Activated CD8-positive, alpha-beta memory T cell treated with anti-CD3 and anti-CD28 coated beads, Interleukin-2, amount 50 U/mL, for 1 hour (primary cell): ENCODE data around the gene ZNF366.

ENCODE experiments used
- DNase-seq: peaks from one replicate; pipeline ENCODE4 v3.0.0-alpha.2; 2020; ENCODE audit errors: extremely low read depth

ZNF366 gene

GRCh38 chr5:72465601-72466563 is 41.3 kb downstream of the ZNF366 start:
- no peak for DNase-seq

DNA sequence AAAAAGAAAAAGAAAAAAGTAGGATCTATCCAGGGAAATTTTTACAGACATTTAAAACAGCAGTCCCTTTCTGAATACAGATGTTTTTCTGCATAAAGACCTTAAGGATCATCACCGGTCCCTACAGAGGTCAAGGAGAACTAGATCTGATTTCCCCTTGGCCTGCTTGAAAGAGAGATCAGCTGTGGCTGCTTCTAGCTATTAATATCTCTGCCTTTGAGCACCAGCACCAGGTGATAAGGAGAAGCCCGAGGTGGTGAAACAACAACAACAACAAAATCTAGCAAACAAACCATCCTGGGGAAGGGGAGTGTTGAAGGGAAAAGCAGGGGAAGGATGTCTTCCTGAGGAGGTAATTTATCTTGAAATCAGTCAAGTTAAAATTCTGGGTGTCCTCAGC is 42.1 kb downstream of the ZNF366 start:
- DNase-seq, result no peak

GRCh38 chr5:72464071-72464470 is 43.1 kb downstream of the ZNF366 start:
- no peak for DNase-seq

- no peak for DNase-seq
Observed at GRCh38 chr5:72463449-72464052, 43.7 kb downstream of the ZNF366 start.

- no peak for DNase-seq
Observed at GRCh38 chr5:72460413-72460812, 46.8 kb downstream of the ZNF366 start.

DNA sequence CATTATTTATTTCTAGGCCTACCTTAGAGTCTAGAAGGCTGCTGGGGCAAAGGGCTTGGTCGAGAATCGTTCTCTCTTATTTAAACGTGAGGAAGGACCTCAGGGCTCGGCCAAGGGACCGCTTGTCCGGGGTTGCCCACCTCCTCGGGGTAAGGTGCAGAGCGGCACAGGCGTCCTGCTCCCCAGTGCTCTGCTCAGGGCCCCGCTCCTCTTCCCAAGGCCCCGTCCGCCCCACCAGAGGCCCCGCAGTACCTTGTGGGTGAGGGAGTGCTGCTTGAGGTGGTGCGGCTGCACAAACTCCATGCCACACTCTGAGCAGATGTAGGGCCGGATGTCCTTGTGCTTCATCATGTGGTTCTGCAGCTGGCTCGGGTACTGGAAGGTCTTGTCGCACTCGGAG is 47.3 kb downstream of the ZNF366 start:
- DNase-seq, result no peak

GRCh38 chr5:72459089-72459661 is 48.0 kb downstream of the ZNF366 start:
- no peak for DNase-seq

DNA sequence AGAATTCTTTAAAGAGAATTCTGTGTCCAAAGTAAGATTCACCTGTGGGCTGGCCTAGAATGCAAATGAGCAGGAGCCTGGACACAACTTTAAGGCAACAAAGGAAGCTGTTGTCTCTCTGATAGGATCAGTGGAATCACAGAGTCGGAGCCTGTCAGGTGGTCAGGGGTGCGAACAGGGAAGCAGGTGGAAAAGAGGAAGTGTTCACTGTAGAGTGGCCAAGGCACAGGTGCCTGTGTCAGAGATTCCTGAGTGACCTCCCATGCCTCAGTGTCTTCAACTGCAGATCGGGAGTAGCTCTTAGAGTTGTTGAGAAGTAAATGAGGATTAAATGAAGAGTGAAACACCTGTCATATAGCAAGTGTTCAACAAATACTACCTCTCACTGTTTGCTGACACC is 48.8 kb downstream of the ZNF366 start:
- DNase-seq, result no peak

DNA sequence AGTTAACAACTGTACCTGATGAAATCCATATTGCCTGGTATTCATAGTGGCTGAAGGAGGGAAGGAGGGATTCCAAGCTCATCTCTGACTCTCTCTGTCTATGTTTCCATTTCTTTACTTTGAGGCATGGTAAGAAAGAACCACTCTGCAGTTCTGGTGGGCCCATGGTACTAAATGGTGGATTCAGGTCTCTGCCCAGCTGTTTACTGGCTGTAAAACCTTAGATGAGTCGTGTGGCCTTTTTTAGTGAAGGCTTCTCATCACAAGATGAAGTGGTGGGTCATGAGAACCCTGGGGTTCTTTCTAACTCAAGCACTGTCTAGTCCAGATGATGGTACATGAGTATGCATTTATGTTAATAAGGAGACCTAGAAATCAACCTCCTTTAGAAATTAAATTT is 49.7 kb downstream of the ZNF366 start:
- DNase-seq, result no peak

DNA sequence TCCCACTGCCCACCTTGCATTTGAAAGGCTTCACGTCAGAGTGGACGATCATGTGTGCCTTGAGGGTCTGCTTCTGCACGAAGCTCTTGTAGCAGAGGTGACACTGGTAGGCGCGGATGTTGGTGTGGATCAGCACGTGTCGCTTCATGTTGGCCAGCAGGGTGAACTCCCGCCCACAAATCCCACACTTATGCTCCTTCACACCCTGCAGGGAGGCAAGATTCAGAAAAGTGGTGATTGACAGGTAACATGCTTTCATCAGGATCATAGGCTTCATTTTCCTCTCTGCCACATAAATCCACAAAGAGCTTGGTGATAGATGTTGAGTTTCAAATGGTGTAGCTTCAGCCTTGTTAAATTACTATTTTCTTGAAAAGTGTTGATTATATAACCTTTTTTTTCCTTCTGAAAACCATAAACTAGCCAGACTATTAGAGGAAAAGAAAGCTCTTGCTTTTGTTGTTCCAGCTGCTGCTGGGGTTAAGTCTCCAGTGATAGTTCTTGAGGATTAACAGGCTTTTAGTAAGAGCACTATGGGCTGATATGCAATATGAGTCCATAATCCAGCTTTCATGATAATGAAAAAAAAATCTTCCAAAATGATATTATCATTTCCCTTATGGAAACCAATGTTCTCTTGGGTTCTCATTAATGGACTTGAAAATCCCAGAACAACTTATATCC is 50.7 kb downstream of the ZNF366 start:
- no peak for DNase-seq

GRCh38 chr5:72455476-72455875 is 51.7 kb downstream of the ZNF366 start:
- DNase-seq, result no peak

DNA sequence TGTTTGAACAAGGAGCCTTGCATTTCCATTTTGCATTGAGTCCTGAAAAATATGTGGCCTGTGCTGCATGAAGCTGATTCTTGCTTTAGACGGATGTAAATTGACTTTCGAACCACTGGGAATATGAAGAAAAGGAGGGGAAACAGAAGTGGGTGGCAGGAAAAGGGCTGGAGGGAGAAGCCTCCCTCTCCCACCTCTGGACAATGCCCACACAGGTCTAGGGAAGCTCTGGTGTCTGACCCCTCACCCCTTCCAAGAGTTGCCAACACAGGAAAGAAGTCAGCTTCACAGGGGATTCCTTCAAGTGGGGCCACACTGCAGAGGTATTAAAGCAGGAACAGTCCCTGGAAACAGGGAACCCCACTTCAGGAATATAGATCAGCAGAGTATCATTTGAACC is 52.2 kb downstream of the ZNF366 start:
- DNase-seq, result no peak

DNA sequence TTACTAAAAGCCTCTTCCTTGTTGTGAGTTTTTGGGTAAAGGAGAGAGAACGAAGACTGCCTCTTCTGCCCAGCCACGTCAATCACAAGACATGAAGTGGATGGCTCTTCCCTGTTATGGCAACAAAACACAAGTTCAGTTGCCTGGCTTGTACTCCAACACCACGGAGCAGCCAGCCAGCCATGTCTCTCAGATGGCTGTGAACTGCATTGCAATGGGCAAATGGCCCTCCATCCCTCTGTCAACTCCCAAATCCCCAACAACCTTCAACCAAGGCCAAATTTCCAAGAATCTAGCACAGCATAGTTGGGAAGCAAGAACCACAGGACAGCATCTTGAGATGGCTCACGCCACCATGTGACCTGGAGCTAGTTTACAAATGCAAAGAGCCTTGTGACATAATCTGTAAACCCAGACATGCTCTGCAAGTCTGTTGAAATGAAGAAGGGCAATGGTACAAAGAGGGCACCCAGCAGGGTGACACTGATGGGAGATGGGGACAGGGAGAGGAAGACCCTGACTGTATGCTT is 53.9 kb downstream of the ZNF366 start:
- no peak for DNase-seq

GRCh38 chr5:72452515-72453245 is 54.5 kb downstream of the ZNF366 start:
- DNase-seq, result no peak

GRCh38 chr5:72451741-72452505 is 55.3 kb downstream of the ZNF366 start:
- DNase-seq, result no peak

DNA sequence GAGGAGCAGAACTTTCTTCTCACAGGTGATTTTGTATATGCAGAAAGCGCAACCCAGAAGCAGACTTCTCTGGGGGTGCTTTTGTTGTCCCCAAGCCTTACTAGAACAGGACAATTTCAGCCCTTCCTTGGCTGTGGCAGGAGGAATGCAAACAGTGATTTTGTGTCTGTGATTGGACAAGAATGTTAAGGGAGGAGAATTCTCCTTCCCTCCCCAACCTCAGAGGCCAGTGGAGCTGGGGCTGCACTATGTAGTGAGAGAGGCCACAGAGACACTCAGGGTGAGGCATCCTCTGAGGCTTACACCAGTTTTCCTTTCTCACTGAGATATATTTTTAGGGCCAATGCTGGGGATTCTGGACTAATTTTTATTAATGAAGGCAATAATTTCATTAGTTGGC is 58.8 kb downstream of the ZNF366 start:
- no peak for DNase-seq

DNA sequence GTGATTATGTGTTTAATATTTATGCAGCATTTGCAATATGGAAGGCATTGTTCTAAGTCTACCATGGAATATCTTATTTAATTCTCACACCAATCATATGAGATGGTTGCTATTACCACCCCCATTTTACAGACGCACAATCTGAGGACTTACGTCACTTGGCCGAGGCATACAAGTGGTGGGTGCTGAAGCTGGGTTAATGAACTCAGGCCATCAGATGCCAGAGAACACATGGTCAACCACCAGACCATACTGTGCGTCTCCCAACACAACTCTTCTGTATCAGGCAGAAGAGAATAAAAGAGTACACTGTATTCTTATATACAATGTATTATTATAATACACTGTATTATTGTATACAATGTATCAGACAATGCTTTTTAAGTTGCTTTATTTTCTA is 59.5 kb downstream of the ZNF366 start:
- no peak for DNase-seq

DNA sequence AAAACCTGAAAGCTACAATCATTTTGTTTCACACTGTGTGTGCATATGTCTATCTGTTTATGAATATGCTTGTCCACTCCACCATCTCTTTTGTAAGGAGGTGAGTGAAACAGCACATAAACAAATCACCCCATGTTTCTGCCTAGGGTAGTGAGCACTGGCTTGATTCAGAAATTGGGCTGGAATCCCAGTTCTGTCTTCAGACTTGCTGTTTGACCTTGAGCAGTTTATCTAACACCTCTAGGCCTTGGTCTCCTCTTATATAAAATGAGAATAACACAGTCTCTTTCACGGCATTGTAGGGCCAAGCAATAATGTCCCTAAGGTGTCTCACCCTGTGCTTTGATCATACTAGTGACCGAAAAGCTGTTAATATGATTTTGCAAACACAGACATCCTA is 61.2 kb downstream of the ZNF366 start:
- DNase-seq, result no peak

- no peak for DNase-seq
Observed at GRCh38 chr5:72443883-72444282, 63.3 kb downstream of the ZNF366 start.

GRCh38 chr5:72441862-72442540 is 65.2 kb downstream of the ZNF366 start:
- DNase-seq, result no peak
